Measurements from ENCODE around the gene FRAT1. TPM values are rescaled to one million over a fixed set of nuclear protein-coding genes. Genes with fewer than 3 reads are reported as not detected.

Gene FRAT1
- polyA plus RNA-seq, 2 of the 4 experiments (the other 2 are of a cell fraction), result 1.5 to 2.3 TPM

- ChIA-PET POLR2A (no interaction called here), CTCF (interaction anchor here (1.4 to 1.5 kb wide), 2 partner anchors 14 to 88 kb away, joined by 3 to 4 read pairs; no protein-coding TSS in a partner anchor)
- H3K27ac ChIP-seq, result no peak overlapping the region
- TF ChIP-seq HES2 (IDR thresholded peaks at IDR 0.05) (no peak), NR3C1 (IDR thresholded peaks at IDR 0.05) (no peak), HOXB13 (CRISPR knock-in tag; IDR thresholded peaks at IDR 0.05; ENCODE audit: low read depth) (no peak), SREBF2 (IDR thresholded peaks at IDR 0.05) (no peak), ZNF302 (CRISPR knock-in tag; IDR thresholded peaks at IDR 0.05) (no peak), ZFP36 (IDR thresholded peaks at IDR 0.05; ENCODE audit: borderline replicate concordance, partially characterized antibody) (no peak), NPAS2 (CRISPR knock-in tag; IDR thresholded peaks at IDR 0.05; ENCODE audit: borderline replicate concordance) (no peak)
- FAIRE-seq (no peak), DNase-seq (ENCODE audit: low read depth in 1 of 2, low spot score in 1 of 2) (no peak), ATAC-seq (no peak)
- no peaks in the 10 kb centered on the region for H3K9me3 ChIP-seq
- H3K4me3 ChIP-seq, result no peak overlapping the region
- 93% methylated on average over 12 of the region's 12 CpGs for WGBS (ENCODE audit: missing lambda C conversion rate)
- H3K4me2 ChIP-seq, result no peak overlapping the region
- H3K4me1 ChIP-seq, result no peaks in the 10 kb centered on the region
These were observed 48.1 kb downstream of the FRAT1 start for GRCh38 chr10:97367126-97367649.

Small RNA genes within 50 kb of the gene (small RNA-seq; reads per million reads assigned to genes)
- 0 reads per million in 6 experiments for gene RF00017

Other genes starting within 250 kb of the FRAT1 start
- 0.09 and 0.12 TPM in 2 replicates for gene SLIT1, start 133.3 kb upstream of the FRAT1 start, polyA plus RNA-seq (2011; rRNA removed)
- 0.03 to 0.07 TPM (median 0.05 TPM) in 3 replicates for gene SLIT1, start 133.3 kb upstream of the FRAT1 start, polyA plus RNA-seq (2017; fragmentation: RNase III; extraction: RNeasy Plus Mini Kit Qiagen cat#74134 plus additional on column Dnase treatment)
- 11.9 and 13.9 TPM in 2 replicates for gene ARHGAP19, start 26.6 kb upstream of the FRAT1 start, polyA plus RNA-seq (2011; rRNA removed)
- gene ARHGAP19, start 26.6 kb upstream of the FRAT1 start, polyA plus RNA-seq (2017; fragmentation: RNase III; extraction: RNeasy Plus Mini Kit Qiagen cat#74134 plus additional on column Dnase treatment), result 6.0 to 6.9 TPM (median 6.6 TPM) in 3 replicates
- 4.1 and 4.4 TPM in 2 replicates for gene FRAT2, start 15.5 kb downstream of the FRAT1 start, polyA plus RNA-seq (2011; rRNA removed)
- 2.8 to 5.0 TPM (median 3.9 TPM) in 3 replicates for gene FRAT2, start 15.5 kb downstream of the FRAT1 start, polyA plus RNA-seq (2017; fragmentation: RNase III; extraction: RNeasy Plus Mini Kit Qiagen cat#74134 plus additional on column Dnase treatment)
- 38.1 and 40.8 TPM in 2 replicates for gene RRP12, start 82.1 kb downstream of the FRAT1 start, polyA plus RNA-seq (2011; rRNA removed)
- gene RRP12, start 82.1 kb downstream of the FRAT1 start, polyA plus RNA-seq (2017; fragmentation: RNase III; extraction: RNeasy Plus Mini Kit Qiagen cat#74134 plus additional on column Dnase treatment), result 37.0 to 43.9 TPM (median 37.9 TPM) in 3 replicates
- 459 and 516 TPM in 2 replicates for gene PGAM1, start 106.9 kb downstream of the FRAT1 start, polyA plus RNA-seq (2011; rRNA removed)
- 516 to 557 TPM (median 525 TPM) in 3 replicates for gene PGAM1, start 106.9 kb downstream of the FRAT1 start, polyA plus RNA-seq (2017; fragmentation: RNase III; extraction: RNeasy Plus Mini Kit Qiagen cat#74134 plus additional on column Dnase treatment)
- 64.0 and 71.7 TPM in 2 replicates for gene EXOSC1, start 126.7 kb downstream of the FRAT1 start, polyA plus RNA-seq (2011; rRNA removed)
- 54.0 to 54.8 TPM (median 54.8 TPM) in 3 replicates for gene EXOSC1, start 126.7 kb downstream of the FRAT1 start, polyA plus RNA-seq (2017; fragmentation: RNase III; extraction: RNeasy Plus Mini Kit Qiagen cat#74134 plus additional on column Dnase treatment)
- gene ZDHHC16, start 126.9 kb downstream of the FRAT1 start, polyA plus RNA-seq (2011; rRNA removed), result 57.0 and 71.6 TPM in 2 replicates
- gene ZDHHC16, start 126.9 kb downstream of the FRAT1 start, polyA plus RNA-seq (2017; fragmentation: RNase III; extraction: RNeasy Plus Mini Kit Qiagen cat#74134 plus additional on column Dnase treatment), result 47.7 to 53.0 TPM (median 51.0 TPM) in 3 replicates
- gene MMS19, start 179.2 kb downstream of the FRAT1 start, polyA plus RNA-seq (2011; rRNA removed), result 65.6 and 83.4 TPM in 2 replicates
- 56.3 to 60.6 TPM (median 60.4 TPM) in 3 replicates for gene MMS19, start 179.2 kb downstream of the FRAT1 start, polyA plus RNA-seq (2017; fragmentation: RNase III; extraction: RNeasy Plus Mini Kit Qiagen cat#74134 plus additional on column Dnase treatment)
- 4.8 and 5.9 TPM in 2 replicates for gene UBTD1, start 179.7 kb downstream of the FRAT1 start, polyA plus RNA-seq (2011; rRNA removed)
- 9.1 to 11.6 TPM (median 10.4 TPM) in 3 replicates for gene UBTD1, start 179.7 kb downstream of the FRAT1 start, polyA plus RNA-seq (2017; fragmentation: RNase III; extraction: RNeasy Plus Mini Kit Qiagen cat#74134 plus additional on column Dnase treatment)

Measured in A549 (cell line).